ENCODE data around the gene CRAT.

The CRAT gene

DNA sequence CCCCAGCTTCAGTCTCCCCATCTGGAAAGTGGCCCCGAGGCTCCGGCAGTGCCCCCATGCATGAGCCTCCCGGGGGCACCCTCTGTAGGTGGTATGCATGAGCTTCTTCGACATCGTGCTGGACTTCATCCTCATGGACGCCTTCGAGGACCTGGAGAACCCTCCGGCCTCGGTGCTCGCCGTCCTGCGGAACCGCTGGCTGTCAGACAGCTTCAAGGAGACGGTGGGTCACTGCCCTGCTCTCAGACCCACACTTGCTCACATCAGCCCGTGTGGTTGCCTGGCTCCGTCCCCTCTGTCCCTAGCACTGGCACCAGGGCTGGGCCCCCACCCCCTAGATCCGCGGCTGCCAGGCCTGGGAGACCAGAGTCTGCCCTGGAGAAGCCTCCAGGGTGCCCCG lies 42.5 kb downstream of the CRAT start:
- no peak for DNase-seq (ENCODE audit: low read depth in 1 of 2, low spot score in 1 of 2)

DNA sequence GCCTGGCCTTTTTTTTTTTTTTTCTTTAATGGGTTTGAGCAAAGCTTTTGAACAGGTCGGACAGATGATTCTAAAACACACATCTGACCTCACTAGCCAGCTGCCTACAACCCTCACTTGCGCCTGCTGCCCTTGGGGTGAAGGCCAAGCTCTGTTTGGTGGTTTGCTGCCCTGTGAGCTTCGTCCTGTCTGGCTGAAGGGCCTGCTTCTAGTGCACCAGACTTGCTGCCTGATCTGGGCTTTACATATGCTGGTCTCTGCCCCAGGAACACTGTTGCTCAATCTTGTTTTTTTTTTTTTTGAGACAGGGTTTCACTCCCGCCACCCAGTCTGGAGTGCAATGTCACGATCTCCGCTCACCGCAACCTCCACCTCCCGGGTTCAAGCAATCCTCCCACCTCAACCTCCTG lies 46.1 kb downstream of the CRAT start:
- DNase-seq (ENCODE audit: low read depth in 1 of 2, low spot score in 1 of 2) = no peak

DNA sequence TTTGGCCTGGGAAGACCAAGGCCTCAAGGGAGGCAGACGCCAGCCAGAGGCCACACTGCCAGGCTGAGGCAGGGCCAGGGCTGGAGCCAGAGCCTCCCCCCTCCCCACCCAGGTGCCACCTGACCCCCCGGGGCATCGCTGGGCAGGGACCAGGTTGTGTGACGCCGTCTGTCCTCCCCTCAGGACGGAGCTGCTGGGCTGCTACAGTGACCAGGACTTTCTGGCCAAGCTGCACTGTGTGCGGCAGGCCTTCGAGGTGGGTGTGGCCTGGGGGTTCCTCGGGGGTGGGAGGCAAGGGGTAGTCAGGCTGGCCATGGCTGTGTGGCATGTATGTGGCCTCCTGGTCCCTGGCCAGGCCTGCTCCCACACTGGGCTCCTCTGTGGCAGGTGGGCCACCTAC lies 47.5 kb downstream of the CRAT start:
- no peak for DNase-seq (ENCODE audit: low read depth in 1 of 2, low spot score in 1 of 2)

DNA sequence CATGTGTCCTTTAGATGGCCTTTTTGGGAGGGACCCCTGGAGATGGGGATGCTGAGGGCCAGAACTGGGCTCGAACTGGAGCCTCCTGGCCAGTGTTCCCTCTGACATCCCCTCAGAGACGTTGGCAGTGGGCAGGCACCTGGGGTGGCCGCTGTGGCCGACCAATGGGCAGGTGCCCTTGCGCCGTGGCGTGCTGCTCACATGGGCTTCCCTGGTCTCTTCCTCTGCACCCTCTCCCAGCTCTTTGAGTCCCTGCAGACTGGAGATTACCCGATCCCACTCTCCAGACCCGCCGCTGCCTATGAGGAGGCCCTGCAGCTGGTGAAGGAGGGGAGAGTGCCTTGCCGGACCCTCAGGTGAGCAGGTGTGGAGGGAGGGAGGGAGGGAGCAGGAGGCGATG lies 49.6 kb downstream of the CRAT start:
- DNase-seq (ENCODE audit: low read depth in 1 of 2, low spot score in 1 of 2) = no peak

DNA sequence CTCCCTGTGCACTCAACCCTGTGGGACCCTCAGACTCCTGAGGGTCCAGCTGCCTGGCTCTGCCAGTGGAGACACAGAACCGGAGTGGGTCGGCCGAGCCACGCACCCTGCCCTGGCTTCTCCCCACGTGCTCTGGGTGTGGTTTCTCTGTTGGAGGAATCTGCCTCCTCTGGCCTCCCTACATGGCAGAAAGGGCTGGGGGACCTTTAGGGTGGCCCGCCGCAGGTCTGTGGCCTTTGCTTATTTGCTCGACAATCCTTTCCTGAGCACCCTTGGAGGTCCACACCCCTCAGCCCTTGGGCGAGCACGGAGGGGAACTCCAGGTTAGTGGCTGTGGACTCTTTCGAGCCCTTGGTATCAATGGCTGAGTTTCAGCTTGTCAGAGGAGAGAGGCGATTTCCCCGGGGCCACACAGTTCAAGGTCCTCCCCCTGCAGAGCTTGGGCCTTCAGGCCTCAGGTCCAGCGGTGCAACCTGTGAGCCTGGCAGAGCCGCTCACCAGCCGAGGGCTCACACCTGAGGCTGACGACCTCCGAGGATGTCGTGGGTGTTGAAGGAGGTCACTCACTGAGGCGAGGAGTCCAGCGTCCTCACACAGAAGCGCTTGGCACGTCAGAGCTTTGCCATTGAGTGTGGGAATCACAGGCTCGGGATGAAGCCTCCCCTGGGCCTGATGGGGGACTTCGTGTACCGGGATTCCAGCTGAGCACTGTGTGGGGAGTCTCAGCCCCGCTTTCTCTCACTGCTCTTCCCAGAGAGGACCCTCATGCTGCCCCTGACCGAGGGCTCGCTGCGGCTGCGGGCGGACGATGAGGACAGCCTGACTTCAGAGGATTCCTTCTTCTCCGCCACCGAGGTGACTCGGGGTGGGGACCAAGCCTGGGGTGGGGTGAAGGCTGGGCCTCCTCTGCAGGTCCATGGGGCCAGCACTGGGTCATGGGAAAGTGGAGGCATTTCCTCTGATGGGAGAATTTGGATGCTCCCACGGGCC lies 50.5 kb downstream of the CRAT start:
- DNase-seq (ENCODE audit: low read depth in 1 of 2, low spot score in 1 of 2) = no peak

DNA sequence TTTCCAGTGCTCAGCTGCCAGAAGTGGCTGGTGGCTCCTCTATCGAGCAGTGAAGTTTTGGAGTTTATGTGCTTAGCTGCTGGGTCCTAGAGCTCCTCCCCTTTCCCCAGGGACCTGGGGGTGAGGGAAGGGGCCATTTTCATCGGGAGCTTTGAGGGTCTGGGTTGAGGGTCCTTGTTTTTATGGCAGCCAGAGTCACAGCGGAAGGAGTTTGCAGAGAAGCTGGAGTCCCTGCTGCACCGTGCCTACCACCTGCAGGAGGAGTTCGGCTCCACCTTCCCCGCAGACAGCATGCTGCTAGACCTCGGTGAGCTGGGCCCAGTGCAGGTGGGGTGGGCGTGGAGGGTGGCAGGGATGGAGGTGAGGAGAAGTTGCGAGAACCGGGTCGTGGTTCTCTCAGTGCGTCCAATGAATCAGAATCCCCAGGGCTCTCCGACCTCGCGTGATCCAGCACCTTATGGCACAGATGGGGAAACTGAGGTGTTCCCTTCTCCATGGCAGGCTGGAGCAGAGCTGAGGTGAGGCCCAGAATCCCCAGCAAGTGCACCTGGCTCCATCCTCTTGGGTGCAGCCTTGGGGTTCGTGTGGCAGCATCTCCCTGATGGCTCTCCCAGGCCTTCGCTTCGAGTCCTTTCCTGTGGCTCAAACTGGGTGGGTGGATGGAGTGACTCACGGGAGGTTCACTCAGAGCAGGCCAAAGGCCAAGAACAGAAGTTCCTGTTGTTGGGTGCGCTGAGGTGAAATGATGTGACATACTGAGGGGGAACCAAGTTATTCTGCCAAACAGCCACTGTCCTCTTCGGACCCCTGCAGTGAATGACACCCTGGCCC lies 51.4 kb downstream of the CRAT start:
- no peak for DNase-seq (ENCODE audit: low read depth in 1 of 2, low spot score in 1 of 2)

DNA sequence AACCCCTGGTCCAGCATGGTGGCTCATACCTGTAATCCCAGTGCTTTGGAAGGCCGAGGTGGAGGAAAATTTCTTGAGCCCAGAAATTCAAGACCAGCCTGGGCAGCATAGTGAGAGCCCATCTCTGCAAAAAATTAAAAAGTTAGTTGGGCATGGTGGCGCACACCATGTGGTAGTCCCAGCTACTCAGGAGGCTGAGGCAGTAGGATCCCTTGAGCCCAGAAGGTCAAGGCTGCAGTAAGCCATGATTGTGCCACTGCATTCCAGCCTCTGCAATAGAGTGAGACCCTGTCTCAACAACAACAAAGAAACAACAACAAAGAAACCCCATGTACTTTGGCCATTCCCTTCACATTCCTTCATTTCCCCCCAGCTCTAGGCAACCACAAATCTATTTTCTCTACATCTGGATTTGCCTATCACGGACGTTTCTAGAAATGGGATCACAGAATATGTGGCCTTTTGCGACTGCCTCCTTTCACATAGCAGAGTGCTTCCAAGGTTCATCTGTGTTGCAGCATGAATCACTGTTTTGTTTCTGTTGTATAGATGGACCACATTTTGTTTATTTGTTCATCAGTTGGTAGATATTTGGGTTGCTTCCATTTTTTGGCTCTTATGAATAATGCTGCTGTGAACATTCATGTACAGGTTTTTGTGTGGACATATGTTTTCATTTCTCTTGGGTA lies 56.3 kb downstream of the CRAT start:
- no peak for DNase-seq (ENCODE audit: low read depth in 1 of 2, low spot score in 1 of 2)

DNA sequence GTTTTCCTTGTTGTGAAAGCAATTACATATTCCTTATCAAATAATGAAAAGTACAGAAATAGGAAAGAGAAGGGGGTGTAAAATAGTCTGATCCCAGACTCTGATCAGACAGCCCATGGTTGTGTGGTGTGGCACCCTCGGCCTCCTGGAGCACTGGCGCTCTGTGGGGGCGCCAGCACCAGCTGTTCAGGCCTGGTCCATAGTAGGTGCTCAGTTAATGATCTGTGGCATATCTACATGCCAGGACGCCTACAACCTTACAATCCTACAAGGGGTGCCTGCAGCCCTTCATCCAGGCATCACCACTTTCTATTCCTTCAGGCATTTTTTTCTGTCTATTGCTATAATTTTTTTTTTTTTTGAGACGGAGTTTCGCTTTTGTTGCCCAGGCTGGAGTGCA lies 57.6 kb downstream of the CRAT start:
- no peak for DNase-seq (ENCODE audit: low read depth in 1 of 2, low spot score in 1 of 2)

DNA sequence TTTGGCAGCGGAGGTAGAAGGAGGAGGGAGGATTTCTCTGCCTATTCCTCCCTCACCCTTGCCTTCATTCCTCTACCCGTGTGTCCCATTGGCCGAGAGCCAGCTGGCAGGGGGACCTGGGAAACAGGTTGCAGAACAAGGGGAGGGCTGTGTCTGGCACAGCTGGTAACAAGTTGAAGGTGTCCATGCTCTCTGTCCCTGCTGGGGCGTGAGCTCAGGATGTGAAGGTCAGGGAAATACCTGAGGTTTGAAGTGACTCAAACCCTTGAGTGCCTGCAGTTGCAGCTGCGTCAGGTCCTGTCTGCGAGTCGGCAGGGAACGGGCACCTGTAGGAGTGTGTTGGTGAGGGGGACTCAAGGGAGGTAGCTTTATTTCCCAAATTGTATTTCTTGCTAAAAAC lies 58.0 kb downstream of the CRAT start:
- no peak for DNase-seq (ENCODE audit: low read depth in 1 of 2, low spot score in 1 of 2)
